ENCODE measurements around the gene FKBP2.

Gene FKBP2

GRCh38 chr11:64250415-64251015 is 9.6 kb downstream of the FKBP2 start:
- no peak for DNase-seq

- DNase-seq = peak; percentile 79
These were observed 10.3 kb downstream of the FKBP2 start, which contains the start of gene PLCB3 for GRCh38 chr11:64251016-64251752. TSS of gene PLCB3 (plus strand) at chr11:64251530. CDS start at chr11:64251650, 120 bp downstream.

- DNase-seq = no peak
These were observed 10.8 kb downstream of the FKBP2 start for GRCh38 chr11:64251753-64252002.

DNA sequence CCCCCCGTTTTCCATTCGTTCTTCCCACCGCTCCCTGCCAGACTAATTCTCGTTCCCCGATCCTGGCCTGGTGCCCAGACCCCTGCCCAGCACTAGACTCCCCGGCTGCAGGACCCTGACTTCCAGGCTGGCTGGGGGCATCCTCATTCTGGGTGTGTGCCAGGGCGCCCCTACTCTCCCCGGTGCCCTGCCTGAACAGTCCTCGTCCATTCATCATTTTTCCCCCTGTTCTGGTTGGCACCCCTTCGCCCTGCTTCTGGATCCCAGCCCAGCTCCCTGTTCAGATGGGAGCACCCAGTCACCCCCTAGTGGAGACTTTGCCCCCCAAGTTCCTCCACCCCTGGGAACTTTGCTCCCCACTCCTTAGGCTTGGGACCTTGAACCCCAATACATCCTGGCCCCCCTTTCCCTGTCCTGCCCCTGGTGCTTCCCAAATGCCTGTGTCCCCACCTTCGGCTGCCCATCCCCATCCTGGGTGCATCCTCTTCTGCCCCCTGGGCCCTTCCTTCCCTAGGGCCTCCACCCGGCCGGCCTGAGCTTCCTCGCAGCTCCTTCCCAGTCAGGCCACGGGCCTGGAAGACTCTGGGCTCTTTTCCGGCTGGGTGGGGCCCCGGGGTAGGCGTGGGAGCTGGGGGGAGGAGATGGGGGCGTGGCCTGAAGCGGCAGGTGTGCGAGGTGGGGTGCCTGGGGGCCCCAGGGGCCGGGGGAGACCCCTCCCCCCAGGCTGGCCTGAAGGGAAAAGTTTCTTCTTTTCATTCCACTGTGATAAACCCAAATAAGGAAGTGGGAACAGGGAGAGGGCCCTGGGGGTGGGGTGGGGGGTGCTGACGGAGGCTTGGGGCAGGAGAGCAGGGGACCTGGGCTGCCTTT is 11.3 kb downstream of the FKBP2 start:
- DNase-seq = peak; percentile 75

GRCh38 chr11:64253043-64253442 is 12.1 kb downstream of the FKBP2 start:
- DNase-seq = no peak

DNA sequence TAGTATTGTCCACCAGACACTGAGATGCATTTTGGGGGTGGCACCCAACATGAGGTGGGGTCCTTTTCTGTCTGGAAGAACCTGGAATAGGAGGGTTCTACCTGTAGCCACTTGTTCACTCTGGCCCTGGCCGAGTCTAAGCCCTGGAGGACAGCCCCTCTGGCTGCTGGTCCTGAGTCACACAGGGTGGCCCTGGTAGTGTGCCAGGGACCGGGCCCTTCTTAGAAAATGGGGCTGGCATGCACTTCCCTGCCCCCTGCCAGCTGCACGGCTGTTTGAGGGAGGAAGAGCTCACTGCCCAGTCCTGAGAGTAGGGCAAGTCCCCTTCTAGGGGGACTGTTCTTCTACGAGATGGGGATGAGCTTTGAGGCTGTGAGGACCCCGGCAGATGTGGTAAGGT is 12.6 kb downstream of the FKBP2 start:
- DNase-seq = no peak

- DNase-seq = no peak
These were observed 13.4 kb downstream of the FKBP2 start for GRCh38 chr11:64254326-64254725.

GRCh38 chr11:64255135-64256128 is 14.5 kb downstream of the FKBP2 start:
- DNase-seq = no peak

DNA sequence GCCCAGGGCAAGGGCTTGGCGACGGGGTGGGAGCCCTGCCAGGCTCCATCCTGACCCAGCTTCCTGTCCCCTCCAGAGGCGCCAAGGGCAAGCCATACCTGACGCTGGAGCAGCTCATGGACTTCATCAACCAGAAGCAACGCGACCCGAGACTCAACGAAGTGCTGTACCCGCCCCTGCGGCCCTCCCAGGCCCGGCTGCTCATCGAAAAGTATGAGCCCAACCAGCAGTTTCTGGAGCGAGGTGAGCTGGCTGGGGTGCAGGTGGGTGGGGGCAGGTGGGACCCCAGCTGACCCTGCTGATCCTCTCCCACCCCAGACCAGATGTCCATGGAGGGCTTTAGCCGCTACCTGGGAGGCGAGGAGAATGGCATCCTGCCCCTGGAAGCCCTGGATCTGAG is 15.4 kb downstream of the FKBP2 start:
- no peak for DNase-seq

- DNase-seq = no peak
These were observed 17.5 kb downstream of the FKBP2 start for GRCh38 chr11:64258356-64258755.

GRCh38 chr11:64258946-64259532 is 18.1 kb downstream of the FKBP2 start:
- no peak for DNase-seq

GRCh38 chr11:64259533-64260067 is 18.7 kb downstream of the FKBP2 start:
- no peak for DNase-seq

- DNase-seq = no peak
These were observed 19.3 kb downstream of the FKBP2 start for GRCh38 chr11:64260147-64260708.

DNA sequence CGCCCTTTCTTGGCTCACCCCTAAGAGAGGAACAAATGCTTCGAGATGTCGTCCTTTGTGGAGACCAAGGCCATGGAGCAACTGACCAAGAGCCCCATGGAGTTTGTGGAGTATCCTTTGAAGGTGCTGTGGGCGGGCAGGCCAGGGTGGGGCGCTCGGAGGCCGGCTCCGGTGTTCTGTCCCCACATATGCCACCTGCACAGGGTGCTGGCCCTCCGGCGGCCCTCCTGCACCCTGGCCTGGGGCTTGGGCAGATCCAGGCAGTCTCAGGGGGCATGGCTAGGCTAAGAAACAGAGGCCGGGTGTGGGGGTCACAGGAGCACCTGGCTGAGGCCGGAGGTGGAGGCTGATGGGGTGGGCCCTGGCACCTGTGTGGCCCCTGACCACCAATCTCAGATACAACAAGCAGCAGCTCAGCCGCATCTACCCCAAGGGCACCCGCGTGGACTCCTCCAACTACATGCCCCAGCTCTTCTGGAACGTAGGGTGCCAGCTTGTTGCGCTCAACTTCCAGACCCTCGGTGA is 20.7 kb downstream of the FKBP2 start:
- DNase-seq = no peak

DNA sequence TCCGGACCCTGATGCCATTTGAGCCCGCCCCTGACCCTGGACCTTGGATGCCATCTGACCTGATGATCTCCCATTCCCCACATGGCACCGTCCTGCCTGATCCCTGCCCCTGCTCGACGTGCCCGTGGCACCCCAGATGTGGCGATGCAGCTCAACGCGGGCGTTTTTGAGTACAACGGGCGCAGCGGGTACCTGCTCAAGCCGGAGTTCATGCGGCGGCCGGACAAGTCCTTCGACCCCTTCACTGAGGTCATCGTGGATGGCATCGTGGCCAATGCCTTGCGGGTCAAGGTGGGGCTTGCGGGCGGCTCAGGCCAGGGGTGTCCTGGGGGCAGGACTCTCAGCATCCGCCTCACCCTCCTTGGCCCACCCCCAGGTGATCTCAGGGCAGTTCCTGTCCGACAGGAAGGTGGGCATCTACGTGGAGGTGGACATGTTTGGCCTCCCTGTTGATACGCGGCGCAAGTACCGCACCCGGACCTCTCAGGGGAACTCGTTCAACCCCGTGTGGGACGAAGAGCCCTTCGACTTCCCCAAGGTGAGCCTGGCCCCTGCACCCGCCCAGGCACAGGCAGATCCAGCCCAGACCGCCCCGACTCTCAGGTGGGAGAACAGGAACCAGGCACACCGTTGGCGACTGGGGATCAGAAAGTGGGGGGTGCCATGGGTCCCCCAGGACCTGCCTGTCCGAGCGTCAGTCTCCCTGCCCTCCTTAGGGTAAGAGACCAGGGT is 21.5 kb downstream of the FKBP2 start:
- DNase-seq = no peak

GRCh38 chr11:64263021-64263946 is 22.4 kb downstream of the FKBP2 start:
- DNase-seq = peak; percentile 93

GRCh38 chr11:64263947-64264317 is 23.0 kb downstream of the FKBP2 start:
- no peak for DNase-seq

- peak; percentile 77 for DNase-seq
These were observed 23.5 kb downstream of the FKBP2 start for GRCh38 chr11:64264371-64264852.

Measured in islet precursor cell (in vitro differentiated cells).